H9 (cell line): ENCODE results near the gene TARBP2. TPM values are rescaled to one million over a fixed set of nuclear protein-coding genes. Genes with fewer than 3 reads are reported as not detected.
A peak's percentile ranks its signal among the peaks of the same experiment; 100 is the strongest.

Source experiments
- DNase-seq: peaks from one replicate; pipeline ENCODE4 v3.0.0-alpha.2; 2017
- H2AFZ ChIP-seq: one replicate; pipeline ENCODE4 v1.6.1; 2013; ENCODE audit warnings: mild to moderate bottlenecking, low read length, control low read depth, moderate library complexity
- H2AK5ac ChIP-seq: 2 replicates; pipeline ENCODE4 v1.6.1; 2013; ENCODE audit warnings: low read length, control low read depth, mixed read lengths; ENCODE audit not compliant: insufficient read length
- H2BK120ac ChIP-seq: one replicate; pipeline ENCODE4 v1.6.1; 2013; ENCODE audit warnings: low read depth, mild to moderate bottlenecking, low read length, control low read depth, inconsistent platforms; ENCODE audit not compliant: poor library complexity, severe bottlenecking
- H2BK12ac ChIP-seq: 2 replicates; pipeline ENCODE4 v1.6.1; 2013; ENCODE audit warnings: low read length, control low read depth, mixed read lengths, low read depth; ENCODE audit not compliant: insufficient read length
- H2BK15ac ChIP-seq: 2 replicates; pipeline ENCODE4 v1.6.1; 2013; ENCODE audit warnings: low read depth, low read length, control low read depth
- H2BK20ac ChIP-seq: one replicate; pipeline ENCODE4 v1.6.1; 2013; ENCODE audit warnings: low read depth, mild to moderate bottlenecking, low read length, control low read depth, inconsistent platforms; ENCODE audit not compliant: poor library complexity, severe bottlenecking
- H2BK5ac ChIP-seq: 2 replicates; pipeline ENCODE4 v1.6.1; 2013; ENCODE audit warnings: low read length, control low read depth, mixed read lengths; ENCODE audit not compliant: insufficient read length
- H3K14ac ChIP-seq: 2 replicates; pipeline ENCODE4 v1.6.1; 2013; ENCODE audit warnings: low read length, control low read depth; ENCODE audit not compliant: insufficient read depth
- H3K18ac ChIP-seq: 2 replicates; pipeline ENCODE4 v1.6.1; 2013; ENCODE audit warnings: low read depth, mild to moderate bottlenecking, mixed read lengths, low read length, control low read depth; ENCODE audit not compliant: insufficient read length
- H3K23ac ChIP-seq: 2 replicates; pipeline ENCODE4 v1.6.1; 2013; ENCODE audit warnings: low read length, control low read depth, mixed read lengths, low read depth; ENCODE audit not compliant: insufficient read length
- H3K23me2 ChIP-seq: 2 replicates; pipeline ENCODE4 v1.6.1; 2013; ENCODE audit warnings: low read depth, mild to moderate bottlenecking, mixed read lengths, low read length, control low read depth; ENCODE audit not compliant: insufficient read length, poor library complexity, severe bottlenecking
- H3K27ac ChIP-seq: 2 replicates; pipeline ENCODE4 v1.5.1; 2013; ENCODE audit warnings: low read length, control low read depth, mixed read lengths, low read depth; ENCODE audit not compliant: insufficient read length
- H3K27me3 ChIP-seq: 2 replicates; pipeline ENCODE4 v1.6.1; 2013; ENCODE audit warnings: low read length, control low read depth, inconsistent platforms; ENCODE audit not compliant: insufficient read depth
- H3K4ac ChIP-seq: 2 replicates; pipeline ENCODE4 v1.6.1; 2013; ENCODE audit warnings: low read depth, mild to moderate bottlenecking, control low read depth, inconsistent platforms, low read length, moderate library complexity
- H3K4me1 ChIP-seq: 2 replicates; pipeline ENCODE4 v1.6.1; 2013; ENCODE audit warnings: low read length, control low read depth, inconsistent platforms; ENCODE audit not compliant: insufficient read depth
- H3K4me2 ChIP-seq: 2 replicates; pipeline ENCODE4 v1.6.1; 2013; ENCODE audit warnings: low read length, control low read depth, mixed read lengths; ENCODE audit not compliant: insufficient read length, insufficient read depth
- H3K56ac ChIP-seq: 2 replicates; pipeline ENCODE4 v1.6.1; 2013; ENCODE audit warnings: low read depth, mild to moderate bottlenecking, mixed read lengths, low read length, control low read depth; ENCODE audit not compliant: insufficient read length
- H3K79me1 ChIP-seq: 2 replicates; pipeline ENCODE4 v1.6.1; 2013; ENCODE audit warnings: low read depth, mild to moderate bottlenecking, moderate library complexity, low read length, control low read depth, inconsistent platforms; ENCODE audit not compliant: insufficient read depth, poor library complexity, severe bottlenecking
- H3K79me2 ChIP-seq: 2 replicates; pipeline ENCODE4 v1.6.1; 2013; ENCODE audit warnings: low read length, control low read depth, inconsistent platforms; ENCODE audit not compliant: insufficient read depth
- H3K9ac ChIP-seq: 2 replicates; pipeline ENCODE4 v1.6.1; 2013; ENCODE audit warnings: low read length, control low read depth, mixed read lengths; ENCODE audit not compliant: insufficient read length; ENCODE audit errors: extremely low read depth
- H3K9me3 ChIP-seq: one replicate; pipeline ENCODE4 v1.6.1; 2013; ENCODE audit warnings: low read depth, low read length, inconsistent platforms; ENCODE audit not compliant: control insufficient read depth
- H3T11ph ChIP-seq: one replicate; pipeline ENCODE4 v1.6.1; 2013; ENCODE audit warnings: mild to moderate bottlenecking, low read length, control low read depth, inconsistent platforms
- H4K20me1 ChIP-seq: one replicate; pipeline ENCODE4 v1.6.1; 2013; ENCODE audit not compliant: control insufficient read depth, insufficient read length, insufficient read depth
- H4K5ac ChIP-seq: 2 replicates; pipeline ENCODE4 v1.6.1; 2013; ENCODE audit warnings: low read depth, mild to moderate bottlenecking, mixed read lengths, low read length, control low read depth; ENCODE audit not compliant: insufficient read length
- H4K8ac ChIP-seq: replicated peaks from 2 replicates; pipeline ENCODE4 v1.6.1; 2013; ENCODE audit warnings: low read length, control low read depth, mixed read lengths, low read depth; ENCODE audit not compliant: insufficient read length
- H4K91ac ChIP-seq: 2 replicates; pipeline ENCODE4 v1.6.1; 2013; ENCODE audit warnings: low read depth, mild to moderate bottlenecking, moderate library complexity, mixed read lengths, low read length, control low read depth; ENCODE audit not compliant: insufficient read length
- H3K27ac Mint-ChIP-seq, 3 experiments: 2 replicates in 2 of 3; 3 replicates in 1 of 3; pipeline ENCODE4 v1.8.0; 2020 to 2021; ENCODE audit warnings: mixed read lengths in 3 of 3, mild to moderate bottlenecking in 1 of 3, moderate library complexity in 1 of 3
- H3K27me3 Mint-ChIP-seq: 2 replicates; pipeline ENCODE4 v1.8.0; 2021; ENCODE audit warnings: low read depth, mild to moderate bottlenecking, moderate library complexity, mixed read lengths
- H3K36me3 Mint-ChIP-seq, 3 experiments: 2 replicates in 2 of 3; 3 replicates in 1 of 3; pipeline ENCODE4 v1.8.0; 2020 to 2021; ENCODE audit warnings: low read depth in 3 of 3, mixed read lengths in 3 of 3; ENCODE audit not compliant: insufficient read depth in 1 of 3
- H3K4me1 Mint-ChIP-seq, 2 experiments: 2 replicates each; pipeline ENCODE4 v1.8.0; 2020; ENCODE audit warnings: mixed read lengths in 2 of 2
- H3K4me3 Mint-ChIP-seq, 2 experiments: 2 replicates in 1 of 2; 3 replicates in 1 of 2; pipeline ENCODE4 v1.8.0; 2020 to 2021; ENCODE audit warnings: mild to moderate bottlenecking in 2 of 2, mixed read lengths in 2 of 2, moderate library complexity in 1 of 2
- H3K9me3 Mint-ChIP-seq, 2 experiments: 2 replicates in 1 of 2; 3 replicates in 1 of 2; pipeline ENCODE4 v1.8.0; 2020; ENCODE audit warnings: mild to moderate bottlenecking in 2 of 2, mixed read lengths in 2 of 2, moderate library complexity in 1 of 2
- CTCF ChIP-seq: fragments of 200-600 bp; sonication (generic); conservative IDR thresholded peaks from 3 replicates; pipeline ENCODE4 v1.8.0; 2021; ENCODE audit warnings: antibody characterized with exemption, mild to moderate bottlenecking
- WGBS: extraction: QIAGEN DNeasy Blood & Tissue Kit; methylation state at CpG from one replicate; pipeline ENCODE4 v1.1.7; 2013; ENCODE audit warnings: missing lambda C conversion rate, low lambda C conversion rate, mixed read lengths; ENCODE audit not compliant: insufficient read length; ENCODE audit errors: extremely low coverage; 5-methylcytosine and 5-hydroxymethylcytosine counted together
- total RNA-seq: library from RNA; stranded (reverse); gene quantifications from 2 replicates; pipeline ENCODE4 v1.2.1, GENCODE V29; 2021

TARBP2 gene
- total RNA-seq, 1 experiment from 2014 or later = 79.2 TPM

GRCh38 chr12:53504004-53504920 lies 3.2 kb downstream of the TARBP2 start:
- Histone ChIP-seq H3K56ac (no peak overlapping the region), H3K14ac (no peak overlapping the region), H2BK20ac (no peak overlapping the region), H3K9me3 (no peaks in the 10 kb centered on the region), H3K4ac (no peak overlapping the region), H2BK15ac (no peak overlapping the region), H3K23me2 (peaks cover 13% of the 10 kb centered on the region), H2AFZ (no peak overlapping the region), H3K4me1 (no peaks in the 10 kb centered on the region), H4K20me1 (no peaks in the 10 kb centered on the region), H3K27ac (no peak overlapping the region), H2BK5ac (no peak overlapping the region), H3K79me1 (peaks cover 5% of the 10 kb centered on the region), H2AK5ac (no peak overlapping the region), H3K9ac (no peak overlapping the region), H3K27me3 (no peaks in the 10 kb centered on the region), H3K23ac (no peak overlapping the region), H2BK12ac (no peak overlapping the region), H3K79me2 (no peaks in the 10 kb centered on the region; the same call in 1 of the 2 replicates), H4K91ac (no peak overlapping the region), H3K18ac (no peak overlapping the region), H2BK120ac (no peak overlapping the region), H3K4me2 (no peak overlapping the region), H4K8ac (no peak overlapping the region), H4K5ac (no peak overlapping the region), H3T11ph (no peak overlapping the region)
- Mint-ChIP-seq H3K4me1 (peaks cover 18 to 25% of the 10 kb centered on the region in 2 experiments), H3K27me3 (no peaks in the 10 kb centered on the region), H3K9me3 (no peaks in the 10 kb centered on the region), H3K4me3 (peak overlapping the region in 1 of 2 experiments; percentile 11; a peak in 1 of 5 replicates), H3K36me3 (peaks cover 19 to 36% (median 29%) of the 10 kb centered on the region in 3 experiments), H3K27ac (no peak overlapping the region; a peak in 1 of 7 replicates)
- no peak for DNase-seq
- no CpG with 5 or more reads among the region's 14 CpGs for WGBS
- no peak for TF ChIP-seq CTCF
